KMS-11 (cell line): ENCODE results near the gene FBXO24.

Experiments used
- H2AFZ ChIP-seq: fragments of 200-600 bp; sonication (generic); 2 replicates; pipeline ENCODE4 v1.6.1; 2016; ENCODE audit warnings: antibody characterized with exemption, mixed run types, low read depth
- H3K27ac ChIP-seq: fragments of 200-600 bp; sonication (generic); 2 replicates; pipeline ENCODE4 v1.6.1; 2016; ENCODE audit warnings: mild to moderate bottlenecking, mixed run types
- H3K27me3 ChIP-seq: fragments of 200-600 bp; sonication (generic); 2 replicates; pipeline ENCODE4 v1.6.1; 2017; ENCODE audit warnings: mild to moderate bottlenecking, low read depth, mixed run types, moderate library complexity; ENCODE audit not compliant: insufficient read depth
- H3K36me3 ChIP-seq: fragments of 200-600 bp; sonication (generic); 2 replicates; pipeline ENCODE4 v1.6.1; 2017; ENCODE audit warnings: mild to moderate bottlenecking, mixed run types; ENCODE audit not compliant: insufficient read depth
- H3K4me1 ChIP-seq: fragments of 200-600 bp; sonication (generic); 2 replicates; pipeline ENCODE4 v1.6.1; 2016; ENCODE audit warnings: mild to moderate bottlenecking, low read depth, mixed run types; ENCODE audit not compliant: poor library complexity, severe bottlenecking
- H3K4me2 ChIP-seq: fragments of 200-600 bp; sonication (generic); 2 replicates; pipeline ENCODE4 v1.7.0; 2016; ENCODE audit warnings: mild to moderate bottlenecking, mixed run types
- H3K4me3 ChIP-seq: fragments of 200-600 bp; sonication (generic); IDR thresholded peaks from 2 replicates; pipeline ENCODE4 v1.6.1; 2017; ENCODE audit warnings: low read depth, low read length, mixed read lengths; ENCODE audit not compliant: insufficient read depth
- H3K79me2 ChIP-seq: fragments of 200-600 bp; sonication (generic); 2 replicates; pipeline ENCODE4 v1.6.1; 2016; ENCODE audit warnings: low read depth, mixed run types; ENCODE audit not compliant: insufficient read depth
- H3K9ac ChIP-seq: fragments of 200-600 bp; sonication (generic); 2 replicates; pipeline ENCODE4 v1.6.1; 2016; ENCODE audit warnings: mild to moderate bottlenecking, mixed run types
- H4K20me1 ChIP-seq: fragments of 200-600 bp; sonication (generic); 2 replicates; pipeline ENCODE4 v1.6.1; 2016; ENCODE audit warnings: mild to moderate bottlenecking, mixed run types; ENCODE audit not compliant: insufficient read depth
- TF ChIP-seq, protein P1 (sequence below): fragments of 200-600 bp; sonication (generic); conservative IDR thresholded peaks from 2 replicates; pipeline ENCODE4 v1.6.1; 2017; ENCODE audit warnings: low read depth, mild to moderate bottlenecking, antibody characterized with exemption, low read length, moderate library complexity, mixed read lengths

Gene FBXO24

DNA sequence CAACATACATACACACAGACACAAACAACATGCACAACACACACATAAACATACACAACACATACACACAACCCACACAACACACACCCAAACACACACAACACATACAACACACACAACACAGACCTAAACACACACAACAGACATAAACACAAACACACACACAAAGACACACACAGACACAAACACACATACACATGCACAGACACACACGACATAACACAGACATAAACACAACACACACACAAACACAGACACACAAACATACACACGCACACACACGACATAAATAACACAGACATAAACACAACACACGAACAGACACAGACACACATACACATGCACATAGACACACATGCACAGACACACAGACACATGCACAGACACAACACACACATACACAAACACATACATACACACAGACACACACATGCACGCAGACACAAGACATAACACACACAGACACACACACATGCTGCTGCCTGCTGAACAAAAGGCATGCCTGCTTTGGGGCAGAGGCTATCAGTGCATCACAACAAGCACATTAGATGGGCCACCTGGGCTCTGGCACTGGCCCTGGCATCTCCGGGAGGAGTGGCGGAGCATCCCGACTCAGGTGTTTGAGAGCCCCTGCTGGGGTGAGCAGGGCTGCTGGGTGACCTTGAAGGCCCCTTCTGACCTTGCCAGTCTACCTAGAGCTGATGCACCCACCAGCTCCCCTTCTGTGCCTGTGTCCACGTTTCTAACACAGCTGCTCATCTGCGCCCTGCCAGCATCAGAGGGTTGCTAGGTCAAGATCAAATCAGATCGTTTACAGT, 5.5 kb upstream of the FBXO24 start:
- Histone ChIP-seq H3K4me3 (no peak overlapping the region), H4K20me1 (no peaks in the 10 kb centered on the region)
- TF ChIP-seq, protein P1, sequence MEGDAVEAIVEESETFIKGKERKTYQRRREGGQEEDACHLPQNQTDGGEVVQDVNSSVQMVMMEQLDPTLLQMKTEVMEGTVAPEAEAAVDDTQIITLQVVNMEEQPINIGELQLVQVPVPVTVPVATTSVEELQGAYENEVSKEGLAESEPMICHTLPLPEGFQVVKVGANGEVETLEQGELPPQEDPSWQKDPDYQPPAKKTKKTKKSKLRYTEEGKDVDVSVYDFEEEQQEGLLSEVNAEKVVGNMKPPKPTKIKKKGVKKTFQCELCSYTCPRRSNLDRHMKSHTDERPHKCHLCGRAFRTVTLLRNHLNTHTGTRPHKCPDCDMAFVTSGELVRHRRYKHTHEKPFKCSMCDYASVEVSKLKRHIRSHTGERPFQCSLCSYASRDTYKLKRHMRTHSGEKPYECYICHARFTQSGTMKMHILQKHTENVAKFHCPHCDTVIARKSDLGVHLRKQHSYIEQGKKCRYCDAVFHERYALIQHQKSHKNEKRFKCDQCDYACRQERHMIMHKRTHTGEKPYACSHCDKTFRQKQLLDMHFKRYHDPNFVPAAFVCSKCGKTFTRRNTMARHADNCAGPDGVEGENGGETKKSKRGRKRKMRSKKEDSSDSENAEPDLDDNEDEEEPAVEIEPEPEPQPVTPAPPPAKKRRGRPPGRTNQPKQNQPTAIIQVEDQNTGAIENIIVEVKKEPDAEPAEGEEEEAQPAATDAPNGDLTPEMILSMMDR = no peak

DNA sequence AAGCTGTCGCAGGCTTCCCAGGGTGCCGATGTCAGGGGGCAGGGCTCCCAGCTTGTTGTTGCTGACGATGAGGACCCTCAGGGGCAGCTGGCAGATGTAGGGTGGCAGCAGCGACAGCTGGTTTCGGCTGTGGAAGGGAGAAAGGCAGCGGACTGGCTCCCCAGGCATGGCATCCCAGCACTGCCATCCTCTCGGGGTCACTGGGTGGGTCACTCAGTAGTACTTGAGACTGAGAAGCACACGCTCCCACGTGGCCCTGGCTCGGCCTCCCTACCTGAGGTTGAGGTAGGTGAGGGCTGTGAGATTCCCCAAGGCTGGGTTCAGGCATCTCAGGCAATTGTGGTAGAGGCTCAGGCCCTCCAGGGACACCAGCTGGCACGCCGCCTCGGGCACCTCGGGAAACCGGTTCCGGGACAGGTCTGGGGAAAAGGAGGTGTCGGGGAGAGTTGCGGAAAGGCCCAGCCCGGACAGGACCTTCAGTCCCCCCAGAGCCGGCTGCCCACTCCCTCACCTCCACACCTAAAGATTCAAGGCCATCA, 4.0 kb upstream of the FBXO24 start:
- no peak overlapping the region for H3K27ac ChIP-seq
- no peaks in the 10 kb centered on the region for H4K20me1 ChIP-seq
- no peaks in the 10 kb centered on the region for H3K27me3 ChIP-seq
- no peaks in the 10 kb centered on the region for H3K36me3 ChIP-seq
- no peak overlapping the region for H3K9ac ChIP-seq
- no peak overlapping the region for H3K4me2 ChIP-seq
- H3K79me2 ChIP-seq = peaks cover 4% of the 10 kb centered on the region; the same call in 1 of the 2 replicates
- TF ChIP-seq, protein P1 = no peak
- no peak overlapping the region for H2AFZ ChIP-seq
- H3K4me3 ChIP-seq = no peak overlapping the region
- peaks cover 12% of the 10 kb centered on the region for H3K4me1 ChIP-seq

More for the DNA sequence above, 5.5 kb upstream of the FBXO24 start:
- Histone ChIP-seq H3K27me3 (no peaks in the 10 kb centered on the region), H3K4me1 (peaks cover 12% of the 10 kb centered on the region), H2AFZ (no peak overlapping the region), H3K9ac (no peak overlapping the region), H3K27ac (peak overlapping the region; percentile 7; the same call in 1 of the 2 replicates), H3K36me3 (no peaks in the 10 kb centered on the region), H3K4me2 (no peak overlapping the region), H3K79me2 (peaks cover 4% of the 10 kb centered on the region; the same call in 1 of the 2 replicates)

DNA sequence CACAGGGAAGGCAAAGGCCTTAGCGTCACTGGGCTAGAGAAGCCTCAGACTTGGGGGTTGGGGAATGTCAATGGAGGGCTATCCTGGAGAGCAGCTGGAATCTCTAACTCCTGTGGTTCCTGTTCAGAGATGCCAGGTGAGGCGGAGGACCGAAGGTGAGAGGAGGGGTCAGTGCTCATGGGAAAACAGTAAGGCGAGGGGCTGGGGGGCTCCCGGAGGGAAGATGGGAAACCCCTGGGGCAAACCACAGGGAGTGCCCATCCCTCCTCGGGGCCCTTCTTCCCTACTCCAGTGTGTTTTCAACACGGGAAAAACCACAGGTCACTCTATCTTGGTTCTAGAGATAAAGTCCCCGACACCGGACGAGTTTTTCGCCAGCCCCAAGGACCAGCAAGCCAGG, 3.5 kb upstream of the FBXO24 start:
- H3K36me3 ChIP-seq = no peaks in the 10 kb centered on the region
- H3K79me2 ChIP-seq = peaks cover 4% of the 10 kb centered on the region; the same call in 1 of the 2 replicates
- no peak overlapping the region for H2AFZ ChIP-seq
- H3K27me3 ChIP-seq = peaks cover under 1% of the 10 kb centered on the region; the same call in 1 of the 2 replicates
- no peaks in the 10 kb centered on the region for H4K20me1 ChIP-seq
- TF ChIP-seq, protein P1 = no peak
- H3K4me3 ChIP-seq = no peak overlapping the region
- peaks cover 12% of the 10 kb centered on the region for H3K4me1 ChIP-seq
- no peak overlapping the region for H3K27ac ChIP-seq
- no peak overlapping the region for H3K4me2 ChIP-seq
- no peak overlapping the region for H3K9ac ChIP-seq

DNA sequence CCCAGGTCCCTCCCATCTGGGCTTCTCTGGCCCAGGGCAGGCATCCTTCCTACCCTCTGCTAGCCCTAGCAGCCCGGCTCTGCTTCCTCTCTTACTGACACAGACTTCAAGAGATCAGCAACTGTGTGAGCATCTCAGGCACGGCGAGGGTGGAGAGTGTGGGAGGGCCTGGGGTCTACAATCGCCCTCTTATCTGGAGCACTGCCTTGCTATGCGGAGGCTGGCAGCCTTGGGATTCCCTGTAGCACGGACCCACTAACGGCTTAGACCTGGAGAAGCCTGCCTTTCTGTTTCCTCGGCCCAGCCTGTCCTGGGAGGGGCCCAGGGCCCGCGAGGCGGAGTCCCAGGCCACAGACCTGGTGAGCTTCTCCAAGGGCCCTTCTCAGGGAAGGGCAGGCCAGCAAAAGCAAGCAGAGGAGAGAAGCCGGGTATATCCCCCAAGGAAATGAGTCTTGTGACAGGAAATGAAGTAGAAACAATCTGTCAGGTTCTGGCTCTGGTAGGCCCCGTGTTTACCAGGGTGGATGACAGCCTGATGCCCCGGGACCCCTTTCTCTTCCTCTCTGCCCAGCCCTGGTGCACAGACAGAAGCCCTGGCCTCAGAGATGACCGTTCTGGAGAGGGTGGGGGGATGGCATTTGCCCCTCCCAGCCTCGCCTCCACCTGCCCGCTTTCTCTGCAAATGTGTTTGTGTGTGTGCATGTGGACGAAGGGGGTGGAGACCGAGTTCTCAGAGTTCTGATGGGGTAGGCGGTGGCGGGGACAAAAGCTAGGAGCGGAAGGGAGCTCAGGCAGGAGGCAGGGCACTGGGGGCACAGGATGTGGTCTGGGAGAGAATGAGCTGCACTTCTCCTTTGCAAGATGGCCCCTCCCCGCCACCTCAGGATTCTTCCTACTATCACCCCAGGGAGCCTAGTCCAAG, 2.7 kb upstream of the FBXO24 start:
- Histone ChIP-seq H3K36me3 (no peaks in the 10 kb centered on the region), H2AFZ (no peak overlapping the region), H3K9ac (no peak overlapping the region), H4K20me1 (no peaks in the 10 kb centered on the region), H3K79me2 (peaks cover 4% of the 10 kb centered on the region; the same call in 1 of the 2 replicates), H3K27me3 (peaks cover 6% of the 10 kb centered on the region; the same call in 1 of the 2 replicates), H3K4me2 (no peak overlapping the region), H3K4me3 (no peak overlapping the region), H3K27ac (no peak overlapping the region), H3K4me1 (peaks cover 12% of the 10 kb centered on the region)
- TF ChIP-seq, protein P1 = no peak
